GM12878 (cell line): Measurements from ENCODE around the gene ARHGAP22. TPM values are rescaled to one million over a fixed set of nuclear protein-coding genes. Genes with fewer than 3 reads are reported as not detected.

Experiments
- ATAC-seq: fragments of 200-7000 bp; cut with Tn5 transposase; 3 replicates; pipeline ENCODE4 v1.9.1; 2020; ENCODE audit warnings: mild to moderate bottlenecking, moderate library complexity
- BruUV-seq: library from RNA; stranded (reverse); fragments of 400-500 nt; replicated peaks from 2 replicates; lab custom pipeline; 2021; lab: Mats Ljungman, UMichigan
- CTCF ChIA-PET: fragments of 300-600 bp; sonication (Branson Sonifier 250); formaldehyde crosslinking; extraction: SDS; loops from one replicate; lab custom pipeline; 2021; ENCODE audit warnings: inconsistent platforms; lab: Yijun Ruan, JAX
- POLR2A ChIA-PET: fragments of 350-600 bp; formaldehyde crosslinking; extraction: SDS; loops from one replicate; lab custom pipeline; 2021; ENCODE audit warnings: inconsistent platforms; lab: Charles Lee
- RAD21 ChIA-PET: fragments of 300-600 bp; sonication (Branson Sonifier 250); formaldehyde crosslinking; loops from one replicate; lab custom pipeline; 2023; ENCODE audit warnings: antibody characterized with exemption; ENCODE audit not compliant: unreplicated experiment; lab: Charles Lee
- SMC1A ChIA-PET: fragments of 300-600 bp; sonication (Branson Sonifier 250); formaldehyde crosslinking; loops from one replicate; lab custom pipeline; 2023; ENCODE audit not compliant: unreplicated experiment, uncharacterized antibody; lab: Charles Lee
- DNase-seq: peaks from one replicate; pipeline ENCODE4 v3.0.0-alpha.2; 2011; ENCODE audit warnings: low read depth, low spot score
- FAIRE-seq: peaks from 3 replicates; lab custom pipeline; 2011; peaks lifted over from hg19 to GRCh38; lab: Jason Lieb, UNC
- H2AFZ ChIP-seq: 2 replicates; pipeline ENCODE4 v1.6.0; 2011; ENCODE audit warnings: low read depth, low read length, control low read depth; ENCODE audit not compliant: control insufficient read depth
- H3K27ac ChIP-seq: 2 replicates; pipeline ENCODE4 v1.5.1; 2011; ENCODE audit warnings: control low read depth; ENCODE audit not compliant: control insufficient read depth, insufficient read depth
- H3K27me3 ChIP-seq, 2 experiments: replicated peaks in 1 of 2; 2 replicates each; pipeline versions ENCODE4 v1.6.0 to v1.6.1; 2011; ENCODE audit warnings: low read length in 1 of 2; ENCODE audit not compliant: control insufficient read depth in 2 of 2, insufficient read depth in 2 of 2
- H3K36me3 ChIP-seq, 2 experiments: 2 replicates each; pipeline ENCODE4 v1.5.1; 2011; ENCODE audit warnings: low read length in 1 of 2; ENCODE audit not compliant: control insufficient read depth in 2 of 2, insufficient read depth in 2 of 2
- H3K4me1 ChIP-seq: 2 replicates; pipeline ENCODE4 v1.6.1; 2011; ENCODE audit warnings: mild to moderate bottlenecking, low read length, moderate library complexity, mixed read lengths; ENCODE audit not compliant: control insufficient read depth, insufficient read depth
- H3K4me2 ChIP-seq: 2 replicates; pipeline ENCODE4 v1.6.0; 2011; ENCODE audit warnings: control low read depth; ENCODE audit not compliant: control insufficient read depth, insufficient read depth
- H3K4me3 ChIP-seq: fragments of 200-600 bp; sonication (generic); 2 replicates; pipeline ENCODE4 v1.5.1; 2016
- H3K79me2 ChIP-seq: 2 replicates; pipeline ENCODE4 v1.6.0; 2011; ENCODE audit warnings: low read length; ENCODE audit not compliant: control insufficient read depth, insufficient read depth
- H3K9ac ChIP-seq: 2 replicates; pipeline ENCODE4 v1.8.0; 2011; ENCODE audit warnings: low read length, control low read depth, mixed read lengths; ENCODE audit not compliant: control insufficient read depth, insufficient read depth
- H3K9me3 ChIP-seq: replicated peaks from 3 replicates; pipeline ENCODE4 v1.5.1; 2011; ENCODE audit warnings: mild to moderate bottlenecking, low read length; ENCODE audit not compliant: control insufficient read depth, insufficient read depth
- H4K20me1 ChIP-seq: 2 replicates; pipeline ENCODE4 v1.6.0; 2011; ENCODE audit not compliant: control insufficient read depth, insufficient read depth
- BACH1 ChIP-seq: fragments of 450-650 bp; IDR thresholded peaks from 2 replicates; pipeline ENCODE4 v1.6.1; 2017; ENCODE audit warnings: mild to moderate bottlenecking, borderline replicate concordance
- FOXM1 ChIP-seq: IDR thresholded peaks from 2 replicates; pipeline ENCODE4 v1.6.1; 2012; ENCODE audit warnings: low read depth, mild to moderate bottlenecking, inconsistent platforms, low read length, moderate library complexity
- HDAC6 ChIP-seq: fragments of 200-600 bp; sonication (generic); IDR thresholded peaks from one replicate; pipeline ENCODE4 v1.8.0; 2017; ENCODE audit warnings: antibody characterized with exemption; ENCODE audit not compliant: unreplicated experiment
- KAT2A ChIP-seq: conservative IDR thresholded peaks from 2 replicates; pipeline ENCODE4 v1.6.1; 2011; ENCODE audit warnings: low read depth, low read length; ENCODE audit not compliant: control insufficient read depth
- MTA3 ChIP-seq: IDR thresholded peaks from 2 replicates; pipeline ENCODE4 v1.6.1; 2012; ENCODE audit warnings: low read length, inconsistent platforms, borderline replicate concordance
- NFXL1 ChIP-seq: fragments of 450-650 bp; IDR thresholded peaks from 2 replicates; pipeline ENCODE4 v1.6.1; 2017; ENCODE audit warnings: antibody characterized with exemption, mild to moderate bottlenecking, borderline replicate concordance
- NR2C1 ChIP-seq: fragments of 450-650 bp; IDR thresholded peaks from 2 replicates; pipeline ENCODE4 v1.6.1; 2017; ENCODE audit warnings: antibody characterized with exemption, mild to moderate bottlenecking, moderate library complexity
- PKNOX1 ChIP-seq: fragments of 450-650 bp; IDR thresholded peaks from 2 replicates; pipeline ENCODE4 v1.6.1; 2016; ENCODE audit warnings: mild to moderate bottlenecking
- RELA ChIP-seq: fragments of 450-650 bp; IDR thresholded peaks from 2 replicates; pipeline ENCODE4 v1.8.0; 2014; ENCODE audit warnings: borderline replicate concordance; ENCODE audit not compliant: partially characterized antibody
- SKIL ChIP-seq: fragments of 450-650 bp; IDR thresholded peaks from 2 replicates; pipeline ENCODE4 v1.6.1; 2017; ENCODE audit warnings: mild to moderate bottlenecking, low read depth, inconsistent platforms; ENCODE audit not compliant: poor library complexity, severe bottlenecking
- TCF7 ChIP-seq: IDR thresholded peaks from 2 replicates; pipeline ENCODE4 v1.6.1; 2014; ENCODE audit warnings: antibody characterized with exemption, borderline replicate concordance
- ZSCAN29 ChIP-seq: fragments of 450-650 bp; IDR thresholded peaks from 2 replicates; pipeline ENCODE4 v1.6.1; 2017; ENCODE audit warnings: mild to moderate bottlenecking, moderate library complexity
- WGBS: methylation state at CpG from one replicate; pipeline ENCODE4 v1.1.6; 2016; ENCODE audit warnings: low lambda C conversion rate; ENCODE audit not compliant: insufficient replicate concordance, insufficient coverage; ENCODE audit errors: missing lambda C conversion rate; 5-methylcytosine and 5-hydroxymethylcytosine counted together
- in situ Hi-C: fragments of 300-500 bp; cut with MboI; formaldehyde crosslinking; loops from 9 replicates; pipeline ENCODE4 v1.14.3; 2018; ENCODE audit warnings: mixed read lengths
- intact Hi-C: fragments of 100-400 bp; cut with micrococcal nuclease; formaldehyde crosslinking; loops from one replicate; pipeline ENCODE4 v1.14.2; 2022; ENCODE audit not compliant: unreplicated experiment
- polyA plus RNA-seq, 11 experiments: library from polyadenylated mRNA; depleted of rRNA in 4 of 11; unstranded in 6 of 11; stranded (reverse) in 5 of 11; fragments of >200 nt; fragmentation: Nextera tagmentation in 4 of 11; fragmentation: Illumina TruSeq in 1 of 11; extraction: Ambion mirVana in 4 of 11; extraction: Trizol in 1 of 11; gene quantifications; 1 replicate in 1 of 11; 2 replicates in 10 of 11; pipeline versions ENCODE4 v1.2.1 to v1.2.3, GENCODE V29; 2011 to 2016; ENCODE audit warnings: inconsistent platforms in 2 of 11, missing spikeins in 2 of 11, low read depth in 1 of 11
- total RNA-seq, 4 experiments: library from RNA; depleted of rRNA in 3 of 4; stranded (reverse); fragments of >200 nt in 3 of 4; fragmentation: Illumina TruSeq in 1 of 4; extraction: Trizol in 1 of 4; gene quantifications; 2 replicates each; pipeline versions ENCODE4 v1.2.1 to v1.2.3, GENCODE V29; 2013 to 2021
- TF ChIP-seq, protein P1 (sequence below): IDR thresholded peaks from 2 replicates; pipeline ENCODE4 v1.6.1; 2011; ENCODE audit warnings: borderline replicate concordance, low read depth, mild to moderate bottlenecking, moderate library complexity, low read length; ENCODE audit not compliant: insufficient read depth, poor library complexity, severe bottlenecking
- TF ChIP-seq, protein P2 (sequence below), 3 experiments: IDR thresholded peaks in 2 of 3; conservative IDR thresholded peaks in 1 of 3; 2 replicates each; pipeline ENCODE4 v1.5.1; 2011; ENCODE audit warnings: low read depth in 3 of 3, low read length in 3 of 3, mild to moderate bottlenecking in 3 of 3, control low read depth in 2 of 3, moderate library complexity in 2 of 3, inconsistent platforms in 1 of 3, mixed read lengths in 1 of 3; ENCODE audit not compliant: control insufficient read depth in 2 of 3, insufficient read depth in 1 of 3; ENCODE audit errors: extremely low read depth in 1 of 3

Gene ARHGAP22
- total and polyA plus RNA-seq, 10 of the 15 experiments (the other 5 are each of a cell fraction or from before 2014, with no cell fraction given): 0.07 to 0.61 (median 0.18) TPM; not detected in 5

DNA sequence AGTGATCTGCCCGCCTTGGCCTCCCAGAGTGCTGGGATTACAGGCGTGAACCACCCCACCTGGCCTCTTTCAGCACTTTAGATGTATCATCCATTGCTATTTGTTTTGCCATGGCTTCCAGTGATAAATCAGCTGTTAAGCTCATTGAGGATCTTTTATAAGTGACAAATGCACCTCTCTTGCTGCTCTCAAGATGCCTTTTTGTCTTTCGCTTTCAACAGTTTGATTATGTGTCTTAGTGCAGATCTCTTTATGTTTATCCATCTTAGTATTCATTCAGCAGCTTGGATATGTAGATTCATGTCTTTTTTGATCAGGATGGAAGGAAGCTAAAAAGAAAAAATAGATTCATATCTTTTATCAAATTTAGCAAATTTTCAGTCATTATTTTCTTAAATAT lies 192.8 kb downstream of the ARHGAP22 start:
- ChIA-PET POLR2A (no interaction called here), SMC1A (interaction anchor here (0.8 to 1.6 kb wide), 3 partner anchors 24 to 72 kb away, joined by 3 to 5 read pairs (median 4); no protein-coding TSS in a partner anchor), RAD21 (no interaction called here), CTCF (interaction anchor here (0.8 kb wide), 1 partner anchor 49 kb away, joined by 3 read pairs; no protein-coding TSS in a partner anchor)
- no peak for FAIRE-seq
- DNase-seq: no peak
- Histone ChIP-seq H2AFZ (no peak overlapping the region), H3K4me1 (no peaks in the 10 kb centered on the region), H3K4me3 (no peak overlapping the region), H3K9ac (no peak overlapping the region), H3K79me2 (no peaks in the 10 kb centered on the region), H3K27ac (no peak overlapping the region), H3K27me3 (no peaks in the 10 kb centered on the region), H4K20me1 (no peaks in the 10 kb centered on the region), H3K36me3 (peaks cover 0 to 3% of the 10 kb centered on the region in 2 experiments; a peak in 3 of 4 replicates), H3K4me2 (no peak overlapping the region), H3K9me3 (peaks cover 2% of the 10 kb centered on the region; the same call in 1 of the 3 replicates)
- in situ Hi-C loops: no loop called here
- BruUV-seq: no TSS peak
- ATAC-seq: no peak
- intact Hi-C loops: no loop called here
- TF ChIP-seq HDAC6: no peak
- no peak for TF ChIP-seq RELA
- TF ChIP-seq ZSCAN29: no peak
- no peak for TF ChIP-seq FOXM1
- no peak for TF ChIP-seq MTA3
- no peak for TF ChIP-seq NR2C1
- no peak for TF ChIP-seq NFXL1
- no peak for TF ChIP-seq TCF7
- no peak for TF ChIP-seq BACH1
- TF ChIP-seq, protein P1, sequence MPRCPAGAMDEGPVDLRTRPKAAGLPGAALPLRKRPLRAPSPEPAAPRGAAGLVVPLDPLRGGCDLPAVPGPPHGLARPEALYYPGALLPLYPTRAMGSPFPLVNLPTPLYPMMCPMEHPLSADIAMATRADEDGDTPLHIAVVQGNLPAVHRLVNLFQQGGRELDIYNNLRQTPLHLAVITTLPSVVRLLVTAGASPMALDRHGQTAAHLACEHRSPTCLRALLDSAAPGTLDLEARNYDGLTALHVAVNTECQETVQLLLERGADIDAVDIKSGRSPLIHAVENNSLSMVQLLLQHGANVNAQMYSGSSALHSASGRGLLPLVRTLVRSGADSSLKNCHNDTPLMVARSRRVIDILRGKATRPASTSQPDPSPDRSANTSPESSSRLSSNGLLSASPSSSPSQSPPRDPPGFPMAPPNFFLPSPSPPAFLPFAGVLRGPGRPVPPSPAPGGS: no peak
- TF ChIP-seq PKNOX1: no peak
- no peak for TF ChIP-seq KAT2A
- TF ChIP-seq SKIL: no peak
- TF ChIP-seq, protein P2, sequence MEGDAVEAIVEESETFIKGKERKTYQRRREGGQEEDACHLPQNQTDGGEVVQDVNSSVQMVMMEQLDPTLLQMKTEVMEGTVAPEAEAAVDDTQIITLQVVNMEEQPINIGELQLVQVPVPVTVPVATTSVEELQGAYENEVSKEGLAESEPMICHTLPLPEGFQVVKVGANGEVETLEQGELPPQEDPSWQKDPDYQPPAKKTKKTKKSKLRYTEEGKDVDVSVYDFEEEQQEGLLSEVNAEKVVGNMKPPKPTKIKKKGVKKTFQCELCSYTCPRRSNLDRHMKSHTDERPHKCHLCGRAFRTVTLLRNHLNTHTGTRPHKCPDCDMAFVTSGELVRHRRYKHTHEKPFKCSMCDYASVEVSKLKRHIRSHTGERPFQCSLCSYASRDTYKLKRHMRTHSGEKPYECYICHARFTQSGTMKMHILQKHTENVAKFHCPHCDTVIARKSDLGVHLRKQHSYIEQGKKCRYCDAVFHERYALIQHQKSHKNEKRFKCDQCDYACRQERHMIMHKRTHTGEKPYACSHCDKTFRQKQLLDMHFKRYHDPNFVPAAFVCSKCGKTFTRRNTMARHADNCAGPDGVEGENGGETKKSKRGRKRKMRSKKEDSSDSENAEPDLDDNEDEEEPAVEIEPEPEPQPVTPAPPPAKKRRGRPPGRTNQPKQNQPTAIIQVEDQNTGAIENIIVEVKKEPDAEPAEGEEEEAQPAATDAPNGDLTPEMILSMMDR (IDR thresholded peaks at IDR 0.05 in 2 of 3, conservative IDR thresholded peaks at IDR 0.05 in 1 of 3; ENCODE audit: control insufficient read depth in 2 of 3, extremely low read depth in 1 of 3, insufficient read depth in 1 of 3, low read depth in 3 of 3, low read length in 3 of 3): no peak
- WGBS: 98% methylated on average over 3 of the region's 3 CpGs
